GM12891 (cell line): ENCODE measurements around the gene DAB1.

Source experiments
- PAX5 ChIP-seq: IDR thresholded peaks from 2 replicates; pipeline ENCODE4 v1.6.1; 2011; ENCODE audit warnings: low read length, moderate library complexity, mild to moderate bottlenecking; ENCODE audit not compliant: insufficient read depth, severe bottlenecking
- POLR2A ChIP-seq: IDR thresholded peaks from 2 replicates; pipeline ENCODE4 v1.6.1; 2011; ENCODE audit warnings: low read depth, low read length, control low read depth
- POLR2AphosphoS5 ChIP-seq: IDR thresholded peaks from 2 replicates; pipeline ENCODE4 v1.6.1; 2011; ENCODE audit warnings: low read depth, low read length, control low read depth
- POU2F2 ChIP-seq: IDR thresholded peaks from 2 replicates; pipeline ENCODE4 v1.6.1; 2011; ENCODE audit warnings: low read depth, mild to moderate bottlenecking, control low read depth, low read length, moderate library complexity
- TAF1 ChIP-seq: IDR thresholded peaks from 2 replicates; pipeline ENCODE4 v1.6.1; 2011; ENCODE audit warnings: low read depth, low read length, control low read depth

- TF ChIP-seq POLR2A: no peak
- TF ChIP-seq PAX5: no peak
- TF ChIP-seq POU2F2: no peak
- TF ChIP-seq POLR2AphosphoS5: no peak
- TF ChIP-seq TAF1: no peak
Observed at GRCh38 chr1:57109247-57109646, 314.6 kb downstream of the DAB1 start.
